Thyroid gland (tissue), 4 donors: Measurements from ENCODE around the gene UGT1A7. TPM values are rescaled to one million over a fixed set of nuclear protein-coding genes. Genes with fewer than 3 reads are reported as not detected.

Experiments
- DNase-seq, 2 donors: peaks; one replicate each; pipeline ENCODE4 v3.0.0-alpha.2; 2019
- H3K27ac ChIP-seq, 3 donors: fragments of 200-600 bp; sonication (generic); 1 replicate in 2 of 3; 2 replicates in 1 of 3; pipeline ENCODE4 v1.5.1; 2016 to 2019; ENCODE audit warnings: mild to moderate bottlenecking in 1 of 3, moderate library complexity in 1 of 3
- H3K27me3 ChIP-seq: fragments of 200-600 bp; sonication (generic); one replicate; pipeline ENCODE4 v1.5.1; 2019
- H3K36me3 ChIP-seq, 2 donors: fragments of 200-600 bp; sonication (generic); one replicate each; pipeline ENCODE4 v1.5.1; 2016 to 2019
- H3K4me1 ChIP-seq, 2 donors: fragments of 200-600 bp; sonication (generic); one replicate each; pipeline ENCODE4 v1.5.1; 2017 to 2019
- H3K4me3 ChIP-seq, 3 donors: fragments of 200-600 bp; sonication (generic); replicated peaks in 1 of 3; 1 replicate in 2 of 3; 2 replicates in 1 of 3; pipeline ENCODE4 v1.5.1; 2016; ENCODE audit warnings: mild to moderate bottlenecking in 1 of 3
- H3K9me3 ChIP-seq: fragments of 200-600 bp; sonication (generic); one replicate; pipeline ENCODE4 v1.5.1; 2017
- POLR2A ChIP-seq, 2 donors: fragments of 450-650 bp; IDR thresholded peaks; one replicate each; pipeline ENCODE4 v1.6.1; 2017; ENCODE audit warnings: antibody characterized with exemption in 2 of 2, mild to moderate bottlenecking in 2 of 2, moderate library complexity in 1 of 2
- WGBS, 2 donors: methylation state at CpG; one replicate each; pipeline ENCODE4 v1.1.5; 2017; 5-methylcytosine and 5-hydroxymethylcytosine counted together
- intact Hi-C: fragments of 100-400 bp; cut with DNase I; formaldehyde crosslinking; loops from one replicate; pipeline ENCODE4 v1.15.1; 2023
- total RNA-seq, 4 donors: library from RNA; depleted of rRNA; stranded (reverse); fragments of >200 nt; gene quantifications; one replicate each; pipeline ENCODE4 v1.2.3, GENCODE V29; 2016
- TF ChIP-seq, protein P1 (sequence below), 6 experiments: fragments of 200-600 bp in 3 of 6; fragments of 450-650 bp in 3 of 6; sonication (generic) in 3 of 6; IDR thresholded peaks; one replicate each; pipeline ENCODE4 v1.5.1; 2016 to 2019; ENCODE audit warnings: antibody characterized with exemption in 6 of 6, mild to moderate bottlenecking in 2 of 6, inconsistent platforms in 1 of 6, moderate library complexity in 1 of 6

The UGT1A7 gene
- total RNA-seq, 4 donors from 2014 or later: not detected

DNA sequence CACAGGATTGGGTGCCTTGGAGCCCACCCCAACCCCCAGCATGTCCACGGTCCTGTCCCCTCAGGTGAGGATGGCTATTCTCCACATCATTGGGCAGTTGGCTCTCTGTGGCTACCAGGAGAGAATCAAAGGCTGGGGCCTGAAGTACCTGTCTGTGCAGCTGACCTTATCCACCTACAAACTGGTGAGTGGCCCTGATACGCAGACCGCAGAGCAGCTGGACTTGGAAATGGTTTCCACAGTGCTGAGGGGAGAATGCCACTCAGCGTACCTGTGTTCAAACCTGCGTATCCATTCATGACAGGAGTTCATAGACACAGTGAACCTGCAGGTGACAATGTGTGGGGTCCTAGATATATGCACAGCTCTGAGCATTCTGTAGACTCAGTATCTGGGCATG is 118.0 kb downstream of the UGT1A7 start:
- no peak overlapping the region for H3K4me3 ChIP-seq
- intact Hi-C loops: no loop called here
- peaks cover 6 to 13% of the 10 kb centered on the region in 2 donors for H3K4me1 ChIP-seq
- H3K27ac ChIP-seq: peak overlapping the region in 2 of 3 donors; percentile 6 to 12
- no peaks in the 10 kb centered on the region for H3K36me3 ChIP-seq
- no peak for TF ChIP-seq POLR2A (IDR thresholded peaks at IDR 0.05)
- TF ChIP-seq, protein P1, sequence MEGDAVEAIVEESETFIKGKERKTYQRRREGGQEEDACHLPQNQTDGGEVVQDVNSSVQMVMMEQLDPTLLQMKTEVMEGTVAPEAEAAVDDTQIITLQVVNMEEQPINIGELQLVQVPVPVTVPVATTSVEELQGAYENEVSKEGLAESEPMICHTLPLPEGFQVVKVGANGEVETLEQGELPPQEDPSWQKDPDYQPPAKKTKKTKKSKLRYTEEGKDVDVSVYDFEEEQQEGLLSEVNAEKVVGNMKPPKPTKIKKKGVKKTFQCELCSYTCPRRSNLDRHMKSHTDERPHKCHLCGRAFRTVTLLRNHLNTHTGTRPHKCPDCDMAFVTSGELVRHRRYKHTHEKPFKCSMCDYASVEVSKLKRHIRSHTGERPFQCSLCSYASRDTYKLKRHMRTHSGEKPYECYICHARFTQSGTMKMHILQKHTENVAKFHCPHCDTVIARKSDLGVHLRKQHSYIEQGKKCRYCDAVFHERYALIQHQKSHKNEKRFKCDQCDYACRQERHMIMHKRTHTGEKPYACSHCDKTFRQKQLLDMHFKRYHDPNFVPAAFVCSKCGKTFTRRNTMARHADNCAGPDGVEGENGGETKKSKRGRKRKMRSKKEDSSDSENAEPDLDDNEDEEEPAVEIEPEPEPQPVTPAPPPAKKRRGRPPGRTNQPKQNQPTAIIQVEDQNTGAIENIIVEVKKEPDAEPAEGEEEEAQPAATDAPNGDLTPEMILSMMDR (IDR thresholded peaks at IDR 0.05): peak in 1 of 6 experiments; percentile 22
- DNase-seq: peak; percentile 78 to 89
- 8 to 62% methylated on average over 4 to 5 of the region's 5 CpGs for WGBS, 2 donors
- H3K9me3 ChIP-seq: no peaks in the 10 kb centered on the region
- no peaks in the 10 kb centered on the region for H3K27me3 ChIP-seq

DNA sequence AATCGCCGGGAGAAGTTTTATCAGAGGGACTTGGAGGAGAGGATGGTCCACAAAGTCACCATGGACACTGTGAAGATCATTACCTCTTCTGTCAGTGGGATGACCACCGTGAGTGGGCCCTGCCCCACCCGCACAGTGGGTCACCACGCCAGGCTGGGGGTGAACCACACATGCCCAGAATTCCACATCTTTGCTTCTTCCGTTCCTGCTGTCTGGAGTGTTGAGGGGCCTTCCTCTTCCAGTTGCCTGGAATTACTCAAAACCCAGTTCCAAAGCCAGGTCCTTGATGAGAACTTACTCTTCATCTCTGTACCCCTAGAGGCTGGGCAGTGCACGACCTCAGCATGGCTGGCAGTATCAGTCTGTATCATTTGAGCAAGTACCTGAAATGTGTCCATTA is 118.5 kb downstream of the UGT1A7 start:
- DNase-seq: no peak
- TF ChIP-seq, protein P1 (IDR thresholded peaks at IDR 0.05): no peak

DNA sequence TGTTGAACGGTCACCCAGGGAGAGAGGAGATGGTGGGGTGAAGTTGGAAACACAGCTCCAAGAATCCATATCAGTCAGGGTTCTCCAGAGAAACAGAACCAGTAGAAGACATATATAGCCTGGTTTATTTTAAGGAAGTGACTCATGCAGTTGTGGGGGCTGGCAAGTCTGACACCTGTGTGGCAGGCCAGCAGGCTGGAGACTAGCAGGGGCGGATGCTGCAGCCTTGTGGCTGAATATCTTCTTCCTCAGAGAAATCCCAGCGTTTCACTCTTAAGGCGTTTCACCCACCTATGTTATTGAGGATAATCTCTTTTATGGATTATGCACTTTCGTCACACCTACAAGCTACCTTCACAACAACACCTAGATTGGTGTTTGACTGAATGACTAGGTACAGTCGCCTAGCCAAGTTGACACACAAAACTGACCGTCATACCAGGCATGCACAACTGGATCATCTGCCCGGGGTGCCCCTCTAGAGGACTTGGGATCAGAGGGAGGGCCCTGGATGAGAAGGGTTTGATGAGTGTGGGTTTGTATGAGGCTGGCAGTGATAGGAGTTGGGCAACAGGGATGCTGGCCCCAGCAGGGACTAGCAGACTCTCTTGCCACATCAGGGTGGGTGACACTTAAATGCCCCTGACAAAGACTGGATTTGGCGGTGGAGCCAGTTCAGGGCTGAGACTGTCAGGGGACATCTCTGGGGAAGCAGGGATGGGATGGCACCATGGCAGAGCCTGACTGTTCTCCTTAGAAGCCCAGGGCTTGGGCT is 119.8 kb downstream of the UGT1A7 start:
- intact Hi-C loops: no loop called here
- no peaks in the 10 kb centered on the region for H3K9me3 ChIP-seq
- no peak for TF ChIP-seq POLR2A (IDR thresholded peaks at IDR 0.05)
- TF ChIP-seq, protein P1 (IDR thresholded peaks at IDR 0.05): no peak
- no peak overlapping the region for H3K4me3 ChIP-seq
- WGBS, 2 donors: 73 to 93% methylated on average over 9 of the region's 9 CpGs
- H3K36me3 ChIP-seq: no peaks in the 10 kb centered on the region
- DNase-seq: no peak
- H3K27ac ChIP-seq: no peak overlapping the region
- H3K4me1 ChIP-seq: peaks cover 6 to 13% of the 10 kb centered on the region in 2 donors
- H3K27me3 ChIP-seq: no peaks in the 10 kb centered on the region

More for the DNA sequence above, 118.5 kb downstream of the UGT1A7 start:
- Histone ChIP-seq H3K27ac (peak overlapping the region in 2 of 3 donors; percentile 12 to 30), H3K9me3 (no peaks in the 10 kb centered on the region), H3K36me3 (no peaks in the 10 kb centered on the region), H3K4me1 (peaks cover 6 to 13% of the 10 kb centered on the region in 2 donors), H3K4me3 (no peak overlapping the region), H3K27me3 (no peaks in the 10 kb centered on the region)
- intact Hi-C loops: no loop called here
- 66 to 80% methylated on average over 7 of the region's 7 CpGs for WGBS, 2 donors

DNA sequence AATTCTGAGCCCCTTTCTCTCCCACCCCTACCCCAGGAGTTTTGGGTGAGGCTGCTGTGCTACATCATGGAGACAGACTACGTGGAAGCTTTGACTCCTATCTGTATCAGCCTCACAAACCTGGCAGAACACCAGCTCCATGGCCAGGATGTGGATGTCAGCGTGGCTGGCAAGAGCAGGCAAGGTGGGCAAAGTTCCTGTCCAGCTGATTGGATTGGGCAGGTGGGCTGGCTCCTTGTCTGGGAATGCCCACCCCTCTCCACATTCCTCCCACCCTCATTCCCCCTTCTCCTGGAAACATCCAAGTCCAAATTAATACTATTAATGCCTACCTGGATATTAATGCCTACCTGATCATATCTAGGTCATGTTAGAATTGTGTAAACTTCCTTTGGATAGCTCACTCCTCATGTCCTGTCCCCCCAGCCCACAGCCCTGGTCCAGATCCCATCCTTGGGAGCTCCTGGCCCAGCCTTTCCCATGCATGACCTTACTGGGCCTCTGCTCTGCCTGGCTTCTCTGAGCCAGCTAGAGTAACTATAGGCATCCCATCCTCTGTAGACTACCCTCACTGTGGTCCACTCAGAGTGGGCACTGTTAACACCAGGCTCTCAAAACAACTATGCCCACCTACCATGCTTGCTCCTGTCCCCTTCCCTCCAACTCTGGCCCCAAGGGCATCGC is 120.6 kb downstream of the UGT1A7 start:
- no peak overlapping the region for H3K4me3 ChIP-seq
- DNase-seq: no peak
- 77 to 83% methylated on average over 3 of the region's 3 CpGs for WGBS, 2 donors
- H3K27ac ChIP-seq: no peak overlapping the region
- H3K9me3 ChIP-seq: no peaks in the 10 kb centered on the region
- intact Hi-C loops: no loop called here
- H3K4me1 ChIP-seq: peaks cover 6 to 13% of the 10 kb centered on the region in 2 donors
- TF ChIP-seq, protein P1 (IDR thresholded peaks at IDR 0.05): no peak
- TF ChIP-seq POLR2A (IDR thresholded peaks at IDR 0.05): no peak
- H3K36me3 ChIP-seq: no peaks in the 10 kb centered on the region
- no peaks in the 10 kb centered on the region for H3K27me3 ChIP-seq
